HG03066 (cell line): ENCODE data around the gene C9orf78.

Experiments
- ATAC-seq: cut with Tn5 transposase; IDR thresholded peaks from one replicate; pipeline ENCODE4 v1.9.1; 2021; ENCODE audit warnings: low read depth; ENCODE audit not compliant: unreplicated experiment

C9orf78 gene

DNA sequence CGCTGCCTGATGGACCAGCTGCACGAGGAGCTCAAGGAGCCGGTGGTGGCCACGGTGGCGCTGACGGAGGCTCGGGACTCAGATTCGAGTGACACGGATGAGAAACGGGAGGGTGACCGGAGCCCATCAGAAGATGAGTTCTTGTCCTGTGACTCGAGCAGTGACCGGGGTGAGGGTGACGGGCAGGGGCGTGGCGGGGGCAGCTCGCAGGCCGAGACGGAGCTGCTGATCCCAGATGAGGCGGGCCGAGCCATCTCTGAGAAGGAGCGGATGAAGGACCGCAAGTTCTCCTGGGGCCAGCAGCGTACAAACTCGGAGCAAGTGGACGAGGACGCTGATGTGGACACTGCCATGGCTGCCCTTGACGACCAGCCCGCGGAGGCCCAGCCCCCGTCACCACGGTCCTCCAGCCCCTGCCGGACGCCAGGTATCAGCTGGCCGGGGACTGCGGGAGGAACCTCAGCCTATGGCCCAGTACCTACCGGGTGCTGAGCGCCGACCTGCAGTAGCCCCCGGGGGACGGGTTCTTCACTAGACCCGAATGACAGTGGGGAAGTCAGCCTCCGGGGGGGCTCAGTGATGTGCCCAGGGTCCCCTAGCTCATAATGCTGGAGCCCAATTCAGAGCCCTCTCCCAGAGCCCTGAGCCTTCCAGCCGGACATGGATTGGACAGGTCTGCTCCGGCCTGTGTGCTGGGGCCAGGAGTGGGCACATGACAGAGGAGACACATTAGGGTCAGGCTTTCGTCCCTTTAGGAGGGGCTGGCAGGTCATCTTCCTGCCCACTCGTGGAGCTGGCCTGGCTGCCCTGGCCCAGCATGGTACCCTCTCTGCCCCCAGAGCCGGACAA, 33.2 kb upstream of the C9orf78 start:
- no peak for ATAC-seq

DNA sequence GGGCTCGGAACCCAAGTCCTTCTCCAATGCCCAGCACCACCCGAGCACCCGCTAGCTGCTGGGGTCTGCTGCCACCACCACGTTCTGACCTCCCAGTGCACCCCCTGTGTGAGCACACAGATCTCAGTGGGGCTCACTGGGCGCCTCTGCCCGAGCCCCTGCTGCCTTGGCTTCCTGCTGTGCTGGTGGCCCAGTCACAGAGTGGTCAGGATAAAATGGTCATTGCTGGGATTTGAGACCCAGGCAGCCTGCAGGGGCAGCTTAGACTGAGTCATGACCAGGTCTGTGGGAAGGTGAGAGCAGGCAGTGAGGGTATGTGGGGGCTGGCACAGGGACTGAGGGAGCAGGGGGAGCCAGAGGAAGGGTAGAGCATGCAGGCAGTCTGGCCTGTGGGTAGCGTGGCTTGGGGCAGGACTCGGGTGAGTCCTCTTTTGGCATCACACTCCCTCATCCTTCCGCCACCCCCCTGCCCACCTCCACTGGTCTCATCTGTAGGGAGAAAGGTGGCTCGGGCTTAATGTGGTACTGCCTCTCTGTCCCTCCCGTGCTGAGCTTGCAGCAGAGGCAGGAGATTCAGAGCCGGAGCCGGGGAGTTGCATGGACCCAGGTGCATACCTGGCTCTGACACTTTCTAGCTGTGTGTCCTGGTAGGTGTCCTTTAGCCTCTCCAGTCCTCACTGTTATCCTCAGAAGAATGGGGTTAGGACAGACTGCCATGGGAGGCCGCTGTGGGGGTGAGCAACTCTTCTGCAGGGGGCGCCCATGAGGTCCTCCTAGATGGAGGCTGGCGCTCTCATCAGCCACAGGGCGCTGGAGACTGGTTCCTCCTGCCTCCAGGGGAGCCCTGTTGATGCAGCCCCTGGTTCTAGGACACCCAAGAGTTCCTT, 32.3 kb upstream of the C9orf78 start:
- ATAC-seq = no peak

GRCh38 chr9:129866394-129867135, 31.5 kb upstream of the C9orf78 start:
- no peak for ATAC-seq

DNA sequence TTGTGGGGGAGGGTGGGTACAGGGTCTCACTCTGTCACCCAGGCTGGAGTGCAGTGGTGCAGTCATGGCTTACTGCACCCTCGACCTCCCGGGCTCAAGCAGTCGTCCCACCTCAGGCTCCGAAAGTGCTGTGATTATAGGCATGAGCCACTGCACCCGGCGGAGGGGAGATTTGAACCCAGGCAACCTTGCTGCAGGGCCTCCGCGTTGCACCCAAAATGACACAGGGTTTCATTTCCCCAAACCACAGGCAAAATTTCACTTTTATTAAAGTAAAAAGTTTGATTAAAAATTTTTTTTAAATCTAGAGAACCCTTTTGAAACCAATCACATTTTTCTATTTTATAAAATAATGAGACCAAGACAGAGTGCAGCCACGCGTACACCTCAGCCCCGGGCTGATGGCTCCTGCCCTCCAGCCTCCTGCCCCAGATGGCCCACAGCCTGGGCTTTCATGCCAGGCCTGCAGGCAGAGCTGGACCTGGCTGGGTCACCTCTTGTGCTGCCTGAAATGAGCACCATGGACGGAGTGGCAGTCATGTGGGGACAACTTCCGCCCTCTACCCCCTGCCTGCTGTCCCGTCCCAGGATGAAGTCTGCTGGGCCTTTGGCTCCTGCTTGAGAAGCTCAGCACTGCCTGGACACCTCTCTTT, 30.7 kb upstream of the C9orf78 start:
- ATAC-seq = no peak

DNA sequence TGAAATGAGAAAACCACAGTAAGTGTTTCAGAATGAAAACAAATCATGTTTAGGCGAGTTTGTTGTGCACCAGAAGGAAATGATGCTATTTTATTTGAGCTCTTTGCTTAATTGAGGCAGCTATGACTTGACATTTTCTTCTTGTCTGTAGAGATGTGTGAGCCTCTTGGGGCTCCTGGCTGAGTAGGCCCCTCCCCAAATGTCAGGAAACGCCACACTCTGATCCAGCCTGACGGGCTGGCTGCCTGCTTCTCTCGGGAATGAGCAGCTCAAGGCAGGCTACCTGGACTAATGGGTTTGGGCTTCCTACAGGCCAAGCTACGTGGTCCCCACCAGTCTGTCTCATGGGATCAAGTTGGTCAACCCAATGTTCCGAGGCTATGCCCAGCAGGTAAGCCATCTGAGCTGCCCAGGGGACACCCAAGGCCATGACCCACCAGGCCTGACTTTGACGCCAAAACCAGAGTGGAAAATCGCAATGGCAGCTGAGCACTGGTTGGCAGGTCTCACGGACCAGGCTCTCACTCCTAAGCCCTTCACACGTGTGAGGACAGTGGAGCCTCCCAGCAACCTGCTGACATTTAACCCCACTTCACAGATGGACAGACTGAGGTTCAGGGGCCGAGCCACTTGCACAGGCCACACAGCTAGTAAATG, 30.0 kb upstream of the C9orf78 start:
- ATAC-seq = no peak

GRCh38 chr9:129863059-129863690, 28.1 kb upstream of the C9orf78 start:
- no peak for ATAC-seq

DNA sequence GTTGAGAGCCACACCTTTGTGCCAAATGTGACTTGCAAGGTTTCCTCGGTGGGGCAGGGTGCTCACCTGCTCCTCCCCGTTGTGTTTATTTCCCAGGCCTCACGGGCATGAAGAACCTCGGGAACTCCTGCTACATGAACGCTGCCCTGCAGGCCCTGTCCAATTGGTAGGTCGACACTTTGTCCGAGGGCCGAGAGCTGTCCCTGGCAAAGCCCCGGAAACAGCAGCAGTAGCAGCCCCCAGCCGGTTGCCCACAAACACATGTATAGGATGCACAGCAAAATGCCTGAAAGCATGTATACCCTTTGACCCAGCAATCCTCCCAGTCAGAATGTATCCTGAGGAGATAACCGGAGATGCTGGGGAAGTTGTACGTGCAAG, 26.4 kb upstream of the C9orf78 start:
- ATAC-seq = no peak

- ATAC-seq = no peak
Observed at GRCh38 chr9:129860653-129861446, 25.8 kb upstream of the C9orf78 start.

DNA sequence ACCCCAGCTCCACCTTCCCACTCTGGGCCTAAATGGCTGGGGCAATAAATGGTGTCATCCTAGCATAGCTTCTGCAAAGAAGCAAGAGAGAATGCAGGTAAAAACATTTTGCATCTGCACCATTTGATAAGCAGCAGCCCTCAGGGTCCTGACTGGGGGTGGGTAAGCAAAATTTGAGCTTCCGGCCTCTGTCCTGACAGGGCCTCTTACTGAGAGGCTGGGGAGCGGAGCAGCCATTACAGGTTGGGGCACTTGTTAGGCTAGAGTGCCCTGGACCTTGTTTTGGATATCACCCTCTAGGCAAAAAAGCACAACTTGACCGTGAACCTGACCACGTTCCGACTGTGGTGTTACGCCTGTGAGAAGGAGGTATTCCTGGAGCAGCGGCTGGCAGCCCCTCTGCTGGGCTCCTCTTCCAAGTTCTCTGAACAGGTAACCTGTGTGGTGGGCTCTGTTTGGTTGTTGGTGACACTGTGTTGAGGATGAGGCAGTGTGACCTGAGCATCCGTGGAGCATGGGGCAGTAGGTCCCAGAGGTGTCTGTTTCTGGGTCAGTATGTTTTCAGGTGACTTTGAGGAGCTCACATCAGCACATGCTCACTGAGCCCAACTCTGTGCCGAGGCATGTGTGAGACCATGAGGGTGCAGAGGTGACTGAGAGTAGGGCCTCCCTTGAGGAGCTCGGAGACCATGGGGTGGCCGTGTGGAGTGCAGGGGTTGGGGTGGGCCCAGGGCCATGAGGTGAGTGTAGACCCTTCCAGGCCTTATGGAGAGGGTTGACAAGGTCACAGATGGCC, 23.3 kb upstream of the C9orf78 start:
- no peak for ATAC-seq

DNA sequence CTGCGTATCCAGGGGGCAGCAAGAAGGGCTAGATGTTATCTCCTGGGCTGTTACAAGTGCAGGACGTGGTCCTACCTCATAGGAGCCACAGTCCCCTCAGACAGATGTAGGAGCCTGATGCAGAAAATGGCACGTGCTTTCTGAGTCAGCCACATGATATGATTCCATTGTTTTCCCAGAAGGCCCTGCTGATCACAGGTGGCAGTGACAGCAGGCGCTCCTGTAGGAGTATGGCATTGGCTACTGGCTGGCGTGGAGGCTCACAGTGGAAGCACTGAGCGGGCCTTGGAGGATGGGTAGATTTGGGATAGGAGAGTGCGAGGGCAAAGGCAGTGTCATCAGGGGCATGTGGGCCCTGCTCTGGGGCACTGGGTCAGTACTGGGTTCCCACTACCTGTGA, 22.1 kb upstream of the C9orf78 start:
- no peak for ATAC-seq

DNA sequence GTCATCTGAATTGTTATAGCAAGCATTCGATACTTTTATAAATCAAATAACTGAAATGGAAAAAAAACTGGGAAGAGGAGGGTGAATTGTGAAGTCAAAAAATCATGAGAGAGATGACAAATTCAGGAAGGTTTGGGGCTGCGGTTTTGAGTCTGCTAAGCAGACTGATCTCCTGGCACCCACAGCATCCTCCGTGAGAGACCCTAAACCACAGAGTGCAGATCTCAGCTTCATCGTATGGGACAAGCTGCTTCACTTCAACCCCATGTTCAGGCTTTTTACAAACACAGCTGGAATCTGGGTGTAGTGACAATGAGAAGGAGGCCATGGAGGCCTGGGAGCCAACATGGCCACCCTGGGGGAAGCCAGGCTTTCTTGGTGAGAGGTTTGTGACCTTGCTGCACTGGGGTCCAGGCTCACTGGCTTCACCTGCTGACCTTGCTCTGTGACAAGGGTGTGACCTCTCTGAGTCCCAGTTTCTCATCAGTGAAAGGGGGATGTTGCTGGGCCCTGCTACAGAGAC, 19.6 kb upstream of the C9orf78 start:
- no peak for ATAC-seq

DNA sequence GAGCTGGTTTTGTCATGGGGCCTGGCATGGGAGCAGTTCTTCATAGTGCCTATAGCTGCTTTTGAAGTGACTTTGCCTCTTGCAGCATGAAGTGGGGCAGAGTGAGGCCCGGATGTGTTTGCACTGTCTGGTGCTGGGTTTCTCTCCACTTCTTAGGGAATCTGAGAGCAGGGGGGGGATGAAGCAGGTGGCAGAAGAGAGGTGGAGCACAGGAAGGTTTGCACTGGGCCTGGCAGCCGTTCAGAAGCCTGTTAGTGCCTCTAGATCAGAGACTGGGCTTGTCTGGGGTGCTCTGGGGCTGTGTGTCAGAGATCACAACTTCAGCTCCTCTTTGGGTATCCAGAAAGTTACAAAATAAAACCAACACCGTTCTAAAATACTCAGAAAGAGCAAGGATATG, 18.5 kb upstream of the C9orf78 start:
- ATAC-seq = no peak

DNA sequence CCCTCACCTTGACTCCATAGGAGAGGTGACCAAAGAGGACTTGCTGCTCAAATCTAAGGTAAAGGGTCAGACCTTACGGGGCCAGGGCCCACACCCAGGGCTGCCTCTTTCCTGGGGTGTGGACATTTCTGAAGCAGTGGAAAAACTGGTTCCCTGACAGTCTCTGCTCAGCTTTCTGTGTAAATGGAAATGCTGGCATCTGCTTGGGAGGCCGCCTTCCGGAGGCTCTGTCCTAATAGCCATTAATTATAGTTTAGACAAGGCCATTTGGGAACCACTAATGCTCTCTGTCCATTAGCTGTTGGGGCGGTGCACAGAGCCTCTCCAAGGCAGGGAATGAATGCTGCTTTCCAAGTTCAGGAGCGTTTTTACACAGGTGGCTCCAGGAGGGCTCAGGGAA, 17.5 kb upstream of the C9orf78 start:
- no peak for ATAC-seq

- ATAC-seq = no peak
Observed at GRCh38 chr9:129851821-129852220, 16.7 kb upstream of the C9orf78 start.

DNA sequence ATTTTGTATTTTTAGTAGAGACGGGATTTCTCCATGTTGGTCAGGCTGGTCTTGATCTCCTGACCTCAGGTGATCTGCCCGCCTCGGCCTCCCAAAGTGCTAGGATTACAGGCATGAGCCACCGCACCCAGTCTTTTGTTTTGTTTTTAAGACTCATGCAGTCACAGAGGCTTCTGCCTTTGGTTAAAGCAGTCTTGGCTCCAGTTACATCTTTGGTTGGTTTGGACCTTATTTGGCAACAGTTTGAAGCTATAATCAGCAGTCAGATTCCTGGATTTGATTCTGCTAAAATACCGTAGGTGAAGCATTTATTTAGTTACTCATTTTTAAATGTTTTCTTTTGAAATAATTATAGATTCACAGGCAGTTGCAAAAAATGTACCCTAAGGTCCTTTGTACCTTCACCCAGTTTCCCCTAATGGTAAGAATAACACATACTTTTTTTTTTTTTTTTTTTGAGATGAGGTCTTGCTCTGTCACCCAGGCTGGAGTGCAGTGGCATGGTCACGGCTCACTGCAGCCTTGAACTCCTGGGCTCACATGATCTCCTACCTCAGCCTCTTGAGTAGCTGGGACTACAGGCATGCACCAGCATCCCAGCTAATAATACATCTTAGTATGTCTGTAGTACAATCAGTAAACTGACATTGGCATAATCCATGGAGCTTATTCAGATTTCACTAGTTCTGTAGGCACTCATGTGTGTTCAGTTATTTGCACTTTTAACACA, 15.9 kb upstream of the C9orf78 start:
- ATAC-seq = no peak

GRCh38 chr9:129849901-129850300, 14.8 kb upstream of the C9orf78 start:
- no peak for ATAC-seq
